CD14-positive monocyte (primary cell): Measurements from ENCODE around the gene STK38. TPM values are rescaled to one million over a fixed set of nuclear protein-coding genes. Genes with fewer than 3 reads are reported as not detected.

Experiments
- DNase-seq, 3 donors: peaks; one replicate each; pipeline ENCODE4 v3.0.0-alpha.2; 2011 to 2022
- H2AFZ ChIP-seq: 2 replicates; pipeline ENCODE4 v1.6.0; 2012; ENCODE audit warnings: mild to moderate bottlenecking, low read depth, low read length, inconsistent platforms; ENCODE audit not compliant: insufficient read depth, poor library complexity, severe bottlenecking
- H3K27ac ChIP-seq, 2 donors: 1 replicate in 1 of 2; 2 replicates in 1 of 2; pipeline ENCODE4 v1.5.1; 2012 to 2013; ENCODE audit warnings: low read length in 2 of 2, control low read depth in 1 of 2, inconsistent platforms in 1 of 2, low read depth in 1 of 2, mild to moderate bottlenecking in 1 of 2
- H3K27me3 ChIP-seq, 2 donors: one replicate each; pipeline versions ENCODE4 v1.6.0 to v1.6.1; 2011 to 2013; ENCODE audit warnings: low read length in 2 of 2; ENCODE audit not compliant: control insufficient read depth in 2 of 2, insufficient read depth in 2 of 2
- H3K36me3 ChIP-seq, 2 donors: replicated peaks in 1 of 2; 1 replicate in 1 of 2; 2 replicates in 1 of 2; pipeline versions ENCODE4 v1.5.1 to v1.6.1; 2012 to 2013; ENCODE audit warnings: low read length in 2 of 2, control low read depth in 1 of 2, inconsistent platforms in 1 of 2, mild to moderate bottlenecking in 1 of 2; ENCODE audit not compliant: insufficient read depth in 2 of 2, control insufficient read depth in 1 of 2
- H3K4me1 ChIP-seq, 2 donors: 1 replicate in 1 of 2; 2 replicates in 1 of 2; pipeline versions ENCODE4 v1.5.1 to v1.6.1; 2012 to 2013; ENCODE audit warnings: low read length in 2 of 2, control low read depth in 1 of 2, inconsistent platforms in 1 of 2, mild to moderate bottlenecking in 1 of 2, moderate library complexity in 1 of 2; ENCODE audit not compliant: insufficient read depth in 2 of 2, control insufficient read depth in 1 of 2
- H3K4me2 ChIP-seq: replicated peaks from 2 replicates; pipeline ENCODE3; 2012; ENCODE audit warnings: low read length, moderate library complexity, mild to moderate bottlenecking; ENCODE audit not compliant: poor library complexity, severe bottlenecking; ENCODE audit errors: extremely low read depth
- H3K4me3 ChIP-seq, 3 experiments: fragments of 200-600 bp in 1 of 3; sonication (generic) in 1 of 3; replicated peaks in 1 of 3; 1 replicate in 2 of 3; 2 replicates in 1 of 3; pipeline ENCODE4 v1.5.1; 2011 to 2013; ENCODE audit warnings: low read length in 3 of 3, mild to moderate bottlenecking in 3 of 3, control low read depth in 2 of 3, low read depth in 2 of 3, inconsistent platforms in 1 of 3, moderate library complexity in 1 of 3
- H3K79me2 ChIP-seq: 2 replicates; pipeline ENCODE4 v1.6.0; 2012; ENCODE audit warnings: mild to moderate bottlenecking, control low read depth, inconsistent platforms, low read length, moderate library complexity; ENCODE audit not compliant: insufficient read depth
- H3K9ac ChIP-seq: 2 replicates; pipeline ENCODE4 v1.6.0; 2017; ENCODE audit warnings: low read length, mild to moderate bottlenecking; ENCODE audit not compliant: insufficient read depth, poor library complexity, severe bottlenecking
- H3K9me3 ChIP-seq, 2 donors: replicated peaks in 1 of 2; 1 replicate in 1 of 2; 2 replicates in 1 of 2; pipeline versions ENCODE4 v1.5.1 to v1.6.1; 2012 to 2013; ENCODE audit warnings: low read length in 2 of 2, control low read depth in 1 of 2; ENCODE audit not compliant: control insufficient read depth in 1 of 2, insufficient read depth in 1 of 2
- H4K20me1 ChIP-seq: 2 replicates; pipeline ENCODE4 v1.6.0; 2012; ENCODE audit warnings: mild to moderate bottlenecking, low read length, control low read depth, moderate library complexity; ENCODE audit not compliant: insufficient read depth
- H3K27ac Mint-ChIP-seq, 7 donors: one replicate each; pipeline ENCODE4 v1.8.0; 2020; ENCODE audit warnings: mild to moderate bottlenecking in 7 of 7, mixed read lengths in 7 of 7, moderate library complexity in 6 of 7, inconsistent platforms in 2 of 7
- H3K27me3 Mint-ChIP-seq, 3 donors: one replicate each; pipeline ENCODE4 v1.8.0; 2021 to 2022; ENCODE audit warnings: low read depth in 3 of 3, mild to moderate bottlenecking in 3 of 3, mixed read lengths in 3 of 3, moderate library complexity in 3 of 3, inconsistent platforms in 1 of 3
- H3K36me3 Mint-ChIP-seq, 2 donors: one replicate each; pipeline ENCODE4 v1.8.0; 2020; ENCODE audit warnings: mixed read lengths in 2 of 2, inconsistent platforms in 1 of 2, mild to moderate bottlenecking in 1 of 2
- H3K4me1 Mint-ChIP-seq: one replicate; pipeline ENCODE4 v1.8.0; 2020; ENCODE audit warnings: mild to moderate bottlenecking, mixed read lengths
- H3K4me3 Mint-ChIP-seq, 2 donors: one replicate each; pipeline ENCODE4 v1.8.0; 2020; ENCODE audit warnings: mild to moderate bottlenecking in 2 of 2, mixed read lengths in 2 of 2, moderate library complexity in 1 of 2
- H3K9me3 Mint-ChIP-seq, 7 donors: one replicate each; pipeline ENCODE4 v1.8.0; 2020 to 2022; ENCODE audit warnings: mixed read lengths in 7 of 7, mild to moderate bottlenecking in 6 of 7, moderate library complexity in 6 of 7, inconsistent platforms in 2 of 7
- WGBS: methylation state at CpG from one replicate; pipeline ENCODE4 v1.1.5; 2013; ENCODE audit warnings: missing lambda C conversion rate; ENCODE audit not compliant: insufficient coverage; 5-methylcytosine and 5-hydroxymethylcytosine counted together
- intact Hi-C, 2 donors: fragments of 100-400 bp; cut with micrococcal nuclease; formaldehyde crosslinking; loops; one replicate each; pipeline versions ENCODE4 v1.15.0 to v1.15.1; 2023
- polyA plus RNA-seq, 3 donors: library from polyadenylated mRNA; depleted of rRNA in 1 of 3; unstranded in 2 of 3; stranded (reverse) in 1 of 3; fragments of 300-500 nt in 2 of 3; fragments of >200 nt in 1 of 3; fragmentation: Illumina TruSeq in 2 of 3; gene quantifications; 1 replicate in 2 of 3; 2 replicates in 1 of 3; pipeline ENCODE4 v1.2.3, GENCODE V29; 2012 to 2021
- TF ChIP-seq, protein P1 (sequence below): fragments of 200-600 bp; IDR thresholded peaks from one replicate; pipeline ENCODE4 v1.8.0; 2022; ENCODE audit warnings: antibody characterized with exemption, mild to moderate bottlenecking

Gene STK38
- polyA plus RNA-seq, 3 donors: 57.1 to 95.7 (median 58.4) TPM

DNA sequence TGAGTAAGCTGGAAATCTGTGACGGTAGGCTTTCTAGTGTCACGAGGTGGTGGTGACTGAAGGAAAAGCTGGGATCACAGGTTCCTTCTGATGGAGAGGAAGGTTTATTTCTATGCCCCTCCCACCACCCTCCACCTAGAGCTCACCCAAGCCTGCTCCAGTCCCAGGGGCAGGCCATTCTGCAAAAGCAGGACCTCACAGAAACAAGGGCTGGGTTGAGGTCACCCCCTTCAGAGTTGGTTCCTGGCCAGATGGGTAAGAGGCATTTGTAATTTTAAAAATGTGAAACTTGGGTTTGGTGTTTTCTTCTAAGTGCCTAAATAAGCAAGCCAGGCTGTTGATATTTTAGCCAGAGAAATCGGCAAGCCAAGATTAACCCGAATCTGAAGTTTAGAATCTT lies 57.9 kb downstream of the STK38 start:
- Mint-ChIP-seq H3K4me3 (no peak overlapping the region), H3K9me3 (no peaks in the 10 kb centered on the region), H3K27me3 (peaks cover 0 to 3% (median 2%) of the 10 kb centered on the region in 3 donors), H3K36me3 (peaks cover 54 to 59% of the 10 kb centered on the region in 2 donors), H3K4me1 (peaks cover 54% of the 10 kb centered on the region), H3K27ac (peak overlapping the region in 2 of 7 donors; percentile 19 to 49)
- H3K79me2 ChIP-seq: peaks cover 37% of the 10 kb centered on the region
- DNase-seq: no peak
- H3K4me3 ChIP-seq: no peak overlapping the region
- H2AFZ ChIP-seq: no peak overlapping the region
- H3K9me3 ChIP-seq: no peaks in the 10 kb centered on the region
- H3K4me1 ChIP-seq: peaks cover 48 to 51% of the 10 kb centered on the region in 2 donors
- H4K20me1 ChIP-seq: peaks cover 9% of the 10 kb centered on the region
- peaks cover 37 to 61% of the 10 kb centered on the region in 2 donors for H3K36me3 ChIP-seq
- H3K9ac ChIP-seq: no peak overlapping the region
- TF ChIP-seq, protein P1, sequence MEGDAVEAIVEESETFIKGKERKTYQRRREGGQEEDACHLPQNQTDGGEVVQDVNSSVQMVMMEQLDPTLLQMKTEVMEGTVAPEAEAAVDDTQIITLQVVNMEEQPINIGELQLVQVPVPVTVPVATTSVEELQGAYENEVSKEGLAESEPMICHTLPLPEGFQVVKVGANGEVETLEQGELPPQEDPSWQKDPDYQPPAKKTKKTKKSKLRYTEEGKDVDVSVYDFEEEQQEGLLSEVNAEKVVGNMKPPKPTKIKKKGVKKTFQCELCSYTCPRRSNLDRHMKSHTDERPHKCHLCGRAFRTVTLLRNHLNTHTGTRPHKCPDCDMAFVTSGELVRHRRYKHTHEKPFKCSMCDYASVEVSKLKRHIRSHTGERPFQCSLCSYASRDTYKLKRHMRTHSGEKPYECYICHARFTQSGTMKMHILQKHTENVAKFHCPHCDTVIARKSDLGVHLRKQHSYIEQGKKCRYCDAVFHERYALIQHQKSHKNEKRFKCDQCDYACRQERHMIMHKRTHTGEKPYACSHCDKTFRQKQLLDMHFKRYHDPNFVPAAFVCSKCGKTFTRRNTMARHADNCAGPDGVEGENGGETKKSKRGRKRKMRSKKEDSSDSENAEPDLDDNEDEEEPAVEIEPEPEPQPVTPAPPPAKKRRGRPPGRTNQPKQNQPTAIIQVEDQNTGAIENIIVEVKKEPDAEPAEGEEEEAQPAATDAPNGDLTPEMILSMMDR: no peak
- H3K27me3 ChIP-seq: no peaks in the 10 kb centered on the region
- intact Hi-C loops: no loop called here
- WGBS: 100% methylated on average over 2 of the region's 4 CpGs
- peak overlapping the region in 1 of 2 donors; percentile 43 for H3K27ac ChIP-seq
- no peak overlapping the region for H3K4me2 ChIP-seq

DNA sequence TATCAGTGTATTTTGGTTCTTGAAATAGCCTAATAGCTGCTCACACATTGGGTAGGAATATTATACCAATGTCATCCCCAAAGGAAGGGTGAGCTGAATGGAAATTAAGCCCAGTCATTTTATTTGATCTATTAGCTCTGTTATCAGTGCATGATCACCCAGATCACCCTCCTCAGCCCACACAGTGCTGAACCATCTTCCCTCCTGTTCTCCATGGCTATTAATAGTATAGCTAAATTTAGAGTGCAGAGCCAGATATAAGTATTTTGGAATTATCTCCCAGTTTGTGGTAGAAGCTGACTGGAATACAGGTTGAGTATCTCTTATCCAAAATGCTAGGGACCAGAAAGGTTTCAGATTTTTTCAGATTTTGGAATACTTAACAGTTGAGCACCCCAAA lies 59.1 kb downstream of the STK38 start:
- peaks cover 37 to 59% of the 10 kb centered on the region in 2 donors for H3K36me3 ChIP-seq

More for the DNA sequence above, 59.1 kb downstream of the STK38 start:
- Histone ChIP-seq H4K20me1 (peaks cover 4% of the 10 kb centered on the region), H3K27me3 (no peaks in the 10 kb centered on the region), H3K9me3 (no peaks in the 10 kb centered on the region), H3K27ac (peak overlapping the region in 1 of 2 donors; percentile 24), H3K4me2 (no peak overlapping the region), H3K4me3 (no peak overlapping the region), H3K4me1 (peaks cover 49 to 50% of the 10 kb centered on the region in 2 donors), H2AFZ (no peak overlapping the region), H3K9ac (no peak overlapping the region), H3K79me2 (peaks cover 37% of the 10 kb centered on the region)
- peaks cover 59 to 62% of the 10 kb centered on the region in 2 donors for H3K36me3 Mint-ChIP-seq
- peaks cover 53% of the 10 kb centered on the region for H3K4me1 Mint-ChIP-seq
- DNase-seq: no peak
- no peak overlapping the region for H3K4me3 Mint-ChIP-seq
- no peak overlapping the region for H3K27ac Mint-ChIP-seq
- TF ChIP-seq, protein P1: no peak
- peaks cover 0 to 3% (median 2%) of the 10 kb centered on the region in 3 donors for H3K27me3 Mint-ChIP-seq
- no peaks in the 10 kb centered on the region for H3K9me3 Mint-ChIP-seq
- intact Hi-C loops: no loop called here
